Activated CD4-positive, alpha-beta T cell treated with anti-CD3 and anti-CD28 coated beads, Interleukin-2, amount 50 U/mL, for 48 hours (primary cell): ENCODE results near the gene GULP1.

ENCODE experiments used
- DNase-seq, 2 experiments: peaks; one replicate each; pipeline ENCODE4 v3.0.0-alpha.2; 2020

The GULP1 gene

GRCh38 chr2:188610050-188610444 is 318.4 kb downstream of the GULP1 start:
- DNase-seq = no peak

- no peak for DNase-seq
Measured at GRCh38 chr2:188610827-188611226, 319.2 kb downstream of the GULP1 start.

- DNase-seq = no peak
Measured at GRCh38 chr2:188619146-188619545, 327.5 kb downstream of the GULP1 start.

GRCh38 chr2:188620916-188621315 is 329.2 kb downstream of the GULP1 start:
- DNase-seq = no peak

- no peak for DNase-seq
Measured at GRCh38 chr2:188622601-188623260, 331.1 kb downstream of the GULP1 start.

GRCh38 chr2:188623995-188624643 is 332.4 kb downstream of the GULP1 start:
- no peak for DNase-seq

- no peak for DNase-seq
Measured at GRCh38 chr2:188627471-188627870, 335.8 kb downstream of the GULP1 start.

GRCh38 chr2:188628989-188629752 is 337.5 kb downstream of the GULP1 start:
- no peak for DNase-seq

GRCh38 chr2:188629753-188630527 is 338.3 kb downstream of the GULP1 start:
- no peak for DNase-seq

- DNase-seq = no peak
Measured at GRCh38 chr2:188631037-188631809, 339.5 kb downstream of the GULP1 start.

GRCh38 chr2:188634656-188635055 is 343.0 kb downstream of the GULP1 start:
- DNase-seq = no peak
